Liver (tissue), 9 donors: ENCODE measurements around the gene ARL14EP. TPM values are rescaled to one million over a fixed set of nuclear protein-coding genes. Genes with fewer than 3 reads are reported as not detected.

ENCODE experiments used
- DNase-seq: peaks from one replicate; pipeline ENCODE4 v3.0.0-alpha.2; 2017; ENCODE audit warnings: low spot score
- H3K27ac ChIP-seq, 2 donors: one replicate each; pipeline ENCODE4 v1.7.0; 2013; ENCODE audit warnings: inconsistent platforms in 2 of 2, low read length in 2 of 2, control low read depth in 1 of 2, low read depth in 1 of 2, mild to moderate bottlenecking in 1 of 2
- H3K27me3 ChIP-seq, 4 donors: one replicate each; pipeline versions ENCODE4 v1.6.1 to v1.7.0; 2013; ENCODE audit warnings: low read length in 3 of 4, inconsistent platforms in 1 of 4, mild to moderate bottlenecking in 1 of 4, moderate library complexity in 1 of 4; ENCODE audit not compliant: control insufficient read depth in 4 of 4, insufficient read depth in 4 of 4
- H3K36me3 ChIP-seq, 4 donors: one replicate each; pipeline versions ENCODE4 v1.6.1 to v1.7.0; 2013; ENCODE audit warnings: low read length in 3 of 4, mild to moderate bottlenecking in 3 of 4, low read depth in 1 of 4, moderate library complexity in 1 of 4; ENCODE audit not compliant: control insufficient read depth in 4 of 4, insufficient read depth in 3 of 4
- H3K4me1 ChIP-seq, 4 donors: one replicate each; pipeline versions ENCODE4 v1.6.1 to v1.7.0; 2013; ENCODE audit warnings: low read length in 3 of 4, mild to moderate bottlenecking in 3 of 4, moderate library complexity in 1 of 4; ENCODE audit not compliant: control insufficient read depth in 4 of 4, insufficient read depth in 4 of 4
- H3K4me3 ChIP-seq, 3 donors: one replicate each; pipeline versions ENCODE4 v1.6.1 to v1.7.0; 2013; ENCODE audit warnings: low read length in 3 of 3, control low read depth in 1 of 3, low read depth in 1 of 3, mild to moderate bottlenecking in 1 of 3
- H3K9ac ChIP-seq, 2 donors: one replicate each; pipeline ENCODE4 v1.7.0; 2013; ENCODE audit warnings: low read length in 2 of 2, mild to moderate bottlenecking in 2 of 2, moderate library complexity in 2 of 2, control low read depth in 1 of 2, low read depth in 1 of 2
- H3K9me3 ChIP-seq, 4 donors: one replicate each; pipeline versions ENCODE4 v1.6.1 to v1.7.0; 2013; ENCODE audit warnings: low read length in 3 of 4; ENCODE audit not compliant: control insufficient read depth in 4 of 4
- CTCF ChIP-seq: fragments of 150-350 bp; IDR thresholded peaks from 2 replicates; pipeline ENCODE4 v1.5.1; 2017; ENCODE audit warnings: improper control_type of control experiment, low read depth, low read length; ENCODE audit not compliant: missing input control
- EGR1 ChIP-seq, 2 donors: IDR thresholded peaks; 2 replicates each; pipeline ENCODE4 v1.6.1; 2016 to 2018; ENCODE audit warnings: antibody characterized with exemption in 2 of 2, low read depth in 2 of 2
- FOXA1 ChIP-seq: IDR thresholded peaks from 2 replicates; pipeline ENCODE4 v1.6.1; 2016; ENCODE audit warnings: antibody characterized with exemption
- FOXA2 ChIP-seq: IDR thresholded peaks from 2 replicates; pipeline ENCODE4 v1.6.1; 2016; ENCODE audit warnings: antibody characterized with exemption
- HNF4A ChIP-seq, 2 donors: conservative IDR thresholded peaks; 2 replicates each; pipeline ENCODE4 v1.6.1; 2016; ENCODE audit warnings: antibody characterized with exemption in 2 of 2, mild to moderate bottlenecking in 2 of 2
- HNF4G ChIP-seq: IDR thresholded peaks from 2 replicates; pipeline ENCODE4 v1.6.1; 2016; ENCODE audit warnings: antibody characterized with exemption
- JUND ChIP-seq, 2 donors: IDR thresholded peaks; 2 replicates each; pipeline ENCODE4 v1.6.1; 2016; ENCODE audit warnings: antibody characterized with exemption in 2 of 2
- MAX ChIP-seq: IDR thresholded peaks from 2 replicates; pipeline ENCODE4 v1.6.1; 2016; ENCODE audit warnings: antibody characterized with exemption
- NR2F2 ChIP-seq: IDR thresholded peaks from 2 replicates; pipeline ENCODE4 v1.6.1; 2016; ENCODE audit warnings: antibody characterized with exemption
- RAD21 ChIP-seq, 2 donors: IDR thresholded peaks; 2 replicates each; pipeline ENCODE4 v1.6.1; 2016; ENCODE audit warnings: antibody characterized with exemption in 2 of 2, mild to moderate bottlenecking in 2 of 2
- REST ChIP-seq: IDR thresholded peaks from 2 replicates; pipeline ENCODE4 v1.6.1; 2016; ENCODE audit warnings: antibody characterized with exemption, mild to moderate bottlenecking
- RXRA ChIP-seq, 2 donors: IDR thresholded peaks; 2 replicates each; pipeline ENCODE4 v1.6.1; 2017 to 2018; ENCODE audit warnings: antibody characterized with exemption in 2 of 2, mild to moderate bottlenecking in 1 of 2
- SP1 ChIP-seq: IDR thresholded peaks from 2 replicates; pipeline ENCODE4 v1.6.1; 2018; ENCODE audit warnings: antibody characterized with exemption, mild to moderate bottlenecking
- TAF1 ChIP-seq: conservative IDR thresholded peaks from 2 replicates; pipeline ENCODE4 v1.6.1; 2016; ENCODE audit warnings: antibody characterized with exemption, mild to moderate bottlenecking
- YY1 ChIP-seq: IDR thresholded peaks from 2 replicates; pipeline ENCODE4 v1.6.1; 2016; ENCODE audit warnings: antibody characterized with exemption, mild to moderate bottlenecking
- WGBS: extraction: QIAGEN DNeasy Blood & Tissue Kit; methylation state at CpG from one replicate; pipeline ENCODE4 v1.1.7; 2013; 5-methylcytosine and 5-hydroxymethylcytosine counted together
- polyA plus RNA-seq, 2 donors: library from polyadenylated mRNA; stranded (reverse) in 1 of 2; unstranded in 1 of 2; fragments of 200-250 nt in 1 of 2; fragments of >200 nt in 1 of 2; fragmentation: Nextera tagmentation in 1 of 2; extraction: Ambion mirVana in 1 of 2; gene quantifications; one replicate each; pipeline versions ENCODE4 v1.2.1 to v1.2.3, GENCODE V29; 2013 to 2015
- total RNA-seq, 2 donors: library from RNA; depleted of rRNA; stranded (reverse); fragments of >200 nt; gene quantifications; one replicate each; pipeline ENCODE4 v1.2.3, GENCODE V29; 2014
- TF ChIP-seq, protein P1 (sequence below): IDR thresholded peaks from 2 replicates; pipeline ENCODE4 v1.6.1; 2016; ENCODE audit warnings: antibody characterized with exemption
- TF ChIP-seq, protein P2 (sequence below): IDR thresholded peaks from 2 replicates; pipeline ENCODE4 v1.6.1; 2016; ENCODE audit warnings: antibody characterized with exemption
- donor health status: healthy.
- donor health status: healthy.
- donor health status: healthy.
- donor health status: healthy.
- donor health status: healthy.

ARL14EP gene
- total and polyA plus RNA-seq, 4 donors: 8.2 to 22.9 (median 13.6) TPM

DNA sequence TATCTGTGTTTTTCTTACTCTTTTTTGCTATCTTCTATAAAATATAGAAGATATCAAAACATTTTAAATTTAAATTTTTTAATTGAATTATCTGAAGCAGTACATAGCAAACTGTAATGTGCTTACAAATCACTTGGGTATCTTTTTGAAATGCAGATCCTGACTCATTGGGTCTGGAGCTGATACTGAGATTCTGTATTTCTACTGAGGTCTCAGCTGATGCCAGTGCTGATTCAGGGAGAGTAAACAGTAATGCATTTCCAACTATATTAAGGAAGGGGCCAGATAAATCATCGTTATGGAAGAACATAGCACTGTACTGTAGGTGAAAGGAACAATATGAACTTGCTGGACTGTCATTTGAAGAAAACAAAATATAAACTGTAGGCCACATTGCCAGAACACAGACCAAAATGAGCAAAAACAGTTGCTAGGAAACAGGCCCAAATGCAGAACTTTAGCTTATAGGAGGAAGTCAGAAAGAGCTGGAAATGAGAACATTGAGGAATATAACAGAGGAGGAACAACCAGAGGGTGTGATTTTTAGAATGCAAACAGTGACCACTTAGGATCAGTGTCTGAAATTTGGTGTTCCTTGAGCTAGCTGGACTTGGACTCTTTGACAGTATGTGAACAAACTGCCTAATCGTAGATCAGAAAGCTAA, 3.3 kb downstream of the ARL14EP start:
- no peaks in the 10 kb centered on the region for H3K9me3 ChIP-seq
- peaks cover 0 to 5% (median 2%) of the 10 kb centered on the region in 4 donors for H3K36me3 ChIP-seq
- no peak overlapping the region for H3K27ac ChIP-seq
- DNase-seq: no peak
- TF ChIP-seq JUND (IDR thresholded peaks at IDR 0.05): no peak
- TF ChIP-seq REST: no peak
- no peak for TF ChIP-seq EGR1 (IDR thresholded peaks at IDR 0.05; ENCODE audit: low read depth in 2 of 2)
- no peak for TF ChIP-seq FOXA2
- TF ChIP-seq TAF1: no peak
- TF ChIP-seq YY1: no peak
- TF ChIP-seq FOXA1: no peak
- no peak for TF ChIP-seq SP1
- TF ChIP-seq, protein P1, sequence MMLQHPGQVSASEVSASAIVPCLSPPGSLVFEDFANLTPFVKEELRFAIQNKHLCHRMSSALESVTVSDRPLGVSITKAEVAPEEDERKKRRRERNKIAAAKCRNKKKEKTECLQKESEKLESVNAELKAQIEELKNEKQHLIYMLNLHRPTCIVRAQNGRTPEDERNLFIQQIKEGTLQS: no peak
- TF ChIP-seq NR2F2: no peak
- TF ChIP-seq, protein P2, sequence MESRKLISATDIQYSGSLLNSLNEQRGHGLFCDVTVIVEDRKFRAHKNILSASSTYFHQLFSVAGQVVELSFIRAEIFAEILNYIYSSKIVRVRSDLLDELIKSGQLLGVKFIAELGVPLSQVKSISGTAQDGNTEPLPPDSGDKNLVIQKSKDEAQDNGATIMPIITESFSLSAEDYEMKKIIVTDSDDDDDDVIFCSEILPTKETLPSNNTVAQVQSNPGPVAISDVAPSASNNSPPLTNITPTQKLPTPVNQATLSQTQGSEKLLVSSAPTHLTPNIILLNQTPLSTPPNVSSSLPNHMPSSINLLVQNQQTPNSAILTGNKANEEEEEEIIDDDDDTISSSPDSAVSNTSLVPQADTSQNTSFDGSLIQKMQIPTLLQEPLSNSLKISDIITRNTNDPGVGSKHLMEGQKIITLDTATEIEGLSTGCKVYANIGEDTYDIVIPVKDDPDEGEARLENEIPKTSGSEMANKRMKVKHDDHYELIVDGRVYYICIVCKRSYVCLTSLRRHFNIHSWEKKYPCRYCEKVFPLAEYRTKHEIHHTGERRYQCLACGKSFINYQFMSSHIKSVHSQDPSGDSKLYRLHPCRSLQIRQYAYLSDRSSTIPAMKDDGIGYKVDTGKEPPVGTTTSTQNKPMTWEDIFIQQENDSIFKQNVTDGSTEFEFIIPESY: no peak
- no peak for TF ChIP-seq HNF4A (conservative IDR thresholded peaks at IDR 0.05)
- TF ChIP-seq CTCF: no peak
- no peak for TF ChIP-seq MAX
- TF ChIP-seq HNF4G: no peak
- no peak for TF ChIP-seq RXRA (IDR thresholded peaks at IDR 0.05)
- no peak for TF ChIP-seq RAD21 (IDR thresholded peaks at IDR 0.05)
- 76% methylated on average over 2 of the region's 2 CpGs for WGBS
- H3K9ac ChIP-seq: no peak overlapping the region
- no peaks in the 10 kb centered on the region for H3K27me3 ChIP-seq
- no peak overlapping the region for H3K4me3 ChIP-seq
- H3K4me1 ChIP-seq: peaks cover 2 to 36% (median 25%) of the 10 kb centered on the region in 4 donors
